Measurements from ENCODE around the gene SYNM.
"Not testable (repeated sequence)": the region's sequence is repeated elsewhere in the genome, so short reads cannot be mapped to it uniquely, and the experiment has no call there.

Gene SYNM

GRCh38 chr15:99057697-99058420 lies 47.0 kb upstream of the SYNM start:
- H2BK5ac ChIP-seq (ENCODE audit: low read length): no peak overlapping the region
- no peaks in the 10 kb centered on the region for H3K36me3 ChIP-seq (replicated peaks in 1 of 2; ENCODE audit: control insufficient read depth in 2 of 2, insufficient read depth in 2 of 2, low read length in 2 of 2)
- no peak overlapping the region for H3K14ac ChIP-seq (ENCODE audit: low read length)
- H3K27me3 ChIP-seq (ENCODE audit: control insufficient read depth in 3 of 3, insufficient read depth in 3 of 3, low read depth in 1 of 3, low read length in 3 of 3): peaks cover 0 to 14% (median 0%) of the 10 kb centered on the region in 3 experiments
- DNase-seq (ENCODE audit: low spot score): no peak
- H3K23ac ChIP-seq (ENCODE audit: low read depth, low read length, poor library complexity): no peak overlapping the region
- no peak overlapping the region for H3K4me2 ChIP-seq (ENCODE audit: insufficient read depth, low read length, poor library complexity, severe bottlenecking)
- peak overlapping the region; percentile 28 for H3K27ac ChIP-seq (replicated peaks; ENCODE audit: low read length)
- no peak overlapping the region for H3K4ac ChIP-seq (ENCODE audit: low read length)
- peak overlapping the region; percentile 8 for H3K18ac ChIP-seq (ENCODE audit: low read length)
- no peak overlapping the region for H3K9ac ChIP-seq (ENCODE audit: low read depth, low read length, poor library complexity)
- no peak overlapping the region for H2BK12ac ChIP-seq (ENCODE audit: low read length)
- peak overlapping the region; percentile 6 for H2AFZ ChIP-seq (ENCODE audit: low read length)
- no peak overlapping the region for H2BK120ac ChIP-seq (ENCODE audit: low read depth, low read length)
- WGBS, 2 donors (ENCODE audit: extremely low coverage in 2 of 2, insufficient read length in 2 of 2, insufficient replicate concordance in 1 of 2): no CpG with 5 or more reads among the region's 20 CpGs
- no peak overlapping the region for H3K4me3 ChIP-seq (ENCODE audit: low read length in 2 of 2)
- no peaks in the 10 kb centered on the region for H3K79me1 ChIP-seq (ENCODE audit: low read depth, low read length)
- H3K9me3 ChIP-seq (replicated peaks in 1 of 2; ENCODE audit: control insufficient read depth in 2 of 2, insufficient read depth in 1 of 2, low read depth in 1 of 2, low read length in 2 of 2): no peaks in the 10 kb centered on the region
- peak overlapping the region; percentile 59 for H2BK15ac ChIP-seq (ENCODE audit: low read length)
- no peak overlapping the region for H4K91ac ChIP-seq (ENCODE audit: low read depth, low read length, poor library complexity)
- H3K4me1 ChIP-seq (ENCODE audit: control insufficient read depth in 2 of 2, insufficient read depth in 1 of 2, low read depth in 1 of 2, low read length in 2 of 2): peaks cover 4 to 12% of the 10 kb centered on the region in 2 donors
- peak overlapping the region; percentile 2 for H2AK5ac ChIP-seq (ENCODE audit: low read depth, low read length)
- H4K8ac ChIP-seq (ENCODE audit: low read depth, low read length): no peak overlapping the region

GRCh38 chr15:99058421-99058870 lies 46.4 kb upstream of the SYNM start:
- no peak for DNase-seq (ENCODE audit: low spot score)
- H4K91ac ChIP-seq (ENCODE audit: low read depth, low read length, poor library complexity): no peak overlapping the region
- no peaks in the 10 kb centered on the region for H3K9me3 ChIP-seq (replicated peaks in 1 of 2; ENCODE audit: control insufficient read depth in 2 of 2, insufficient read depth in 1 of 2, low read depth in 1 of 2, low read length in 2 of 2)
- peak overlapping the region; percentile 2 for H2AK5ac ChIP-seq (ENCODE audit: low read depth, low read length)
- H3K4me2 ChIP-seq (ENCODE audit: insufficient read depth, low read length, poor library complexity, severe bottlenecking): peak overlapping the region; percentile 51
- H2BK5ac ChIP-seq (ENCODE audit: low read length): no peak overlapping the region
- peak overlapping the region; percentile 41 to 53 for H3K4me3 ChIP-seq (ENCODE audit: low read length in 2 of 2)
- no peak overlapping the region for H3K4ac ChIP-seq (ENCODE audit: low read length)
- H3K27ac ChIP-seq (replicated peaks; ENCODE audit: low read length): no peak overlapping the region
- no peak overlapping the region for H2BK12ac ChIP-seq (ENCODE audit: low read length)
- no peak overlapping the region for H3K14ac ChIP-seq (ENCODE audit: low read length)
- no CpG with 5 or more reads among the region's 27 CpGs for WGBS, 2 donors (ENCODE audit: extremely low coverage in 2 of 2, insufficient read length in 2 of 2, insufficient replicate concordance in 1 of 2)
- H3K18ac ChIP-seq (ENCODE audit: low read length): peak overlapping the region; percentile 63
- peak overlapping the region; percentile 79 for H2AFZ ChIP-seq (ENCODE audit: low read length)
- H3K79me1 ChIP-seq (ENCODE audit: low read depth, low read length): no peaks in the 10 kb centered on the region
- H3K9ac ChIP-seq (ENCODE audit: low read depth, low read length, poor library complexity): no peak overlapping the region
- no peak overlapping the region for H4K8ac ChIP-seq (ENCODE audit: low read depth, low read length)
- no peak overlapping the region for H2BK120ac ChIP-seq (ENCODE audit: low read depth, low read length)
- H2BK15ac ChIP-seq (ENCODE audit: low read length): peak overlapping the region; percentile 59
- H3K36me3 ChIP-seq (replicated peaks in 1 of 2; ENCODE audit: control insufficient read depth in 2 of 2, insufficient read depth in 2 of 2, low read length in 2 of 2): no peaks in the 10 kb centered on the region
- peaks cover 0 to 18% (median 2%) of the 10 kb centered on the region in 3 experiments for H3K27me3 ChIP-seq (ENCODE audit: control insufficient read depth in 3 of 3, insufficient read depth in 3 of 3, low read depth in 1 of 3, low read length in 3 of 3)
- H3K4me1 ChIP-seq (ENCODE audit: control insufficient read depth in 2 of 2, insufficient read depth in 1 of 2, low read depth in 1 of 2, low read length in 2 of 2): peaks cover 4 to 11% of the 10 kb centered on the region in 2 donors
- no peak overlapping the region for H3K23ac ChIP-seq (ENCODE audit: low read depth, low read length, poor library complexity)

GRCh38 chr15:99059010-99059981 lies 45.6 kb upstream of the SYNM start:
- H2AK5ac ChIP-seq (ENCODE audit: low read depth, low read length): no peak overlapping the region
- no peaks in the 10 kb centered on the region for H3K79me1 ChIP-seq (ENCODE audit: low read depth, low read length)
- peak overlapping the region; percentile 99 for H2AFZ ChIP-seq (ENCODE audit: low read length)
- H2BK5ac ChIP-seq (ENCODE audit: low read length): peak overlapping the region; percentile 60
- peak overlapping the region; percentile 52 to 76 for H3K4me3 ChIP-seq (ENCODE audit: low read length in 2 of 2)
- H3K4ac ChIP-seq (ENCODE audit: low read length): no peak overlapping the region
- H2BK12ac ChIP-seq (ENCODE audit: low read length): no peak overlapping the region
- no peak overlapping the region for H3K14ac ChIP-seq (ENCODE audit: low read length)
- H3K27ac ChIP-seq (replicated peaks; ENCODE audit: low read length): peak overlapping the region; percentile 68
- H3K4me2 ChIP-seq (ENCODE audit: insufficient read depth, low read length, poor library complexity, severe bottlenecking): peak overlapping the region; percentile 70
- H2BK15ac ChIP-seq (ENCODE audit: low read length): no peak overlapping the region
- peak overlapping the region; percentile 37 for H2BK120ac ChIP-seq (ENCODE audit: low read depth, low read length)
- DNase-seq (ENCODE audit: low spot score): peak; percentile 85
- H4K8ac ChIP-seq (ENCODE audit: low read depth, low read length): no peak overlapping the region
- peak overlapping the region; percentile 63 for H3K9ac ChIP-seq (ENCODE audit: low read depth, low read length, poor library complexity)
- no peaks in the 10 kb centered on the region for H3K36me3 ChIP-seq (replicated peaks in 1 of 2; ENCODE audit: control insufficient read depth in 2 of 2, insufficient read depth in 2 of 2, low read length in 2 of 2)
- no peak overlapping the region for H3K23ac ChIP-seq (ENCODE audit: low read depth, low read length, poor library complexity)
- H4K91ac ChIP-seq (ENCODE audit: low read depth, low read length, poor library complexity): no peak overlapping the region
- H3K27me3 ChIP-seq (ENCODE audit: control insufficient read depth in 3 of 3, insufficient read depth in 3 of 3, low read depth in 1 of 3, low read length in 3 of 3): peaks cover 0 to 18% (median 2%) of the 10 kb centered on the region in 3 experiments
- H3K4me1 ChIP-seq (ENCODE audit: control insufficient read depth in 2 of 2, insufficient read depth in 1 of 2, low read depth in 1 of 2, low read length in 2 of 2): peaks cover 4 to 9% of the 10 kb centered on the region in 2 donors
- no peaks in the 10 kb centered on the region for H3K9me3 ChIP-seq (replicated peaks in 1 of 2; ENCODE audit: control insufficient read depth in 2 of 2, insufficient read depth in 1 of 2, low read depth in 1 of 2, low read length in 2 of 2)
- peak overlapping the region; percentile 92 for H3K18ac ChIP-seq (ENCODE audit: low read length)
- WGBS, 2 donors (ENCODE audit: extremely low coverage in 2 of 2, insufficient read length in 2 of 2, insufficient replicate concordance in 1 of 2): no CpG with 5 or more reads among the region's 86 CpGs

GRCh38 chr15:99060186-99060585 lies 44.7 kb upstream of the SYNM start:
- H3K79me1 ChIP-seq (ENCODE audit: low read depth, low read length); H3K14ac ChIP-seq (ENCODE audit: low read length); H4K91ac ChIP-seq (ENCODE audit: low read depth, low read length, poor library complexity); H3K36me3 ChIP-seq (replicated peaks in 1 of 2; ENCODE audit: control insufficient read depth in 2 of 2, insufficient read depth in 2 of 2, low read length in 2 of 2); H2AK5ac ChIP-seq (ENCODE audit: low read depth, low read length); H2BK12ac ChIP-seq (ENCODE audit: low read length); H3K18ac ChIP-seq (ENCODE audit: low read length); DNase-seq (ENCODE audit: low spot score); H2BK120ac ChIP-seq (ENCODE audit: low read depth, low read length); H3K9me3 ChIP-seq (replicated peaks in 1 of 2; ENCODE audit: control insufficient read depth in 2 of 2, insufficient read depth in 1 of 2, low read depth in 1 of 2, low read length in 2 of 2); H3K23ac ChIP-seq (ENCODE audit: low read depth, low read length, poor library complexity); H3K4me2 ChIP-seq (ENCODE audit: insufficient read depth, low read length, poor library complexity, severe bottlenecking); H2BK5ac ChIP-seq (ENCODE audit: low read length); H3K4me1 ChIP-seq (ENCODE audit: control insufficient read depth in 2 of 2, insufficient read depth in 1 of 2, low read depth in 1 of 2, low read length in 2 of 2); H2BK15ac ChIP-seq (ENCODE audit: low read length); H2AFZ ChIP-seq (ENCODE audit: low read length); H3K27ac ChIP-seq (replicated peaks; ENCODE audit: low read length); H4K8ac ChIP-seq (ENCODE audit: low read depth, low read length); H3K4me3 ChIP-seq (ENCODE audit: low read length in 2 of 2); H3K9ac ChIP-seq (ENCODE audit: low read depth, low read length, poor library complexity); H3K4ac ChIP-seq (ENCODE audit: low read length): not testable (repeated sequence)
- WGBS, 2 donors (ENCODE audit: extremely low coverage in 2 of 2, insufficient read length in 2 of 2, insufficient replicate concordance in 1 of 2): no CpG with 5 or more reads among the region's 18 CpGs
- peaks cover 0 to 18% (median 2%) of the 10 kb centered on the region in 3 experiments for H3K27me3 ChIP-seq (ENCODE audit: control insufficient read depth in 3 of 3, insufficient read depth in 3 of 3, low read depth in 1 of 3, low read length in 3 of 3)
